ENCODE results near the gene RAG1. TPM values are rescaled to one million over a fixed set of nuclear protein-coding genes. Genes with fewer than 3 reads are reported as not detected.

The RAG1 gene
- total RNA-seq, 4 donors from 2014 or later = 1.5 to 4.8 (median 4.2) TPM

- peak overlapping the region in 2 of 3 donors; percentile 7 to 66 for H3K27ac ChIP-seq
- intact Hi-C loops (cut with DNase I) = no loop called here
- H3K9me3 ChIP-seq = no peaks in the 10 kb centered on the region
- TF ChIP-seq POLR2A (IDR thresholded peaks at IDR 0.05) (no peak), CTCF (IDR thresholded peaks at IDR 0.05) (no peak)
- no peaks in the 10 kb centered on the region for H3K27me3 ChIP-seq
- H3K36me3 ChIP-seq = no peaks in the 10 kb centered on the region
- no peak for DNase-seq
- H3K4me3 ChIP-seq (replicated peaks in 1 of 3) = no peak overlapping the region
- H3K4me1 ChIP-seq = peaks cover 29 to 52% of the 10 kb centered on the region in 2 donors
Measured at GRCh38 chr11:36602135-36602534, 34.3 kb downstream of the RAG1 start.

- H3K36me3 ChIP-seq = no peaks in the 10 kb centered on the region
- H3K4me3 ChIP-seq (replicated peaks in 1 of 3) = no peak overlapping the region
- no peaks in the 10 kb centered on the region for H3K9me3 ChIP-seq
- H3K27me3 ChIP-seq = no peaks in the 10 kb centered on the region
- TF ChIP-seq POLR2A (IDR thresholded peaks at IDR 0.05) = peak in 1 of 2 donors; percentile 12
- no peak for TF ChIP-seq CTCF (IDR thresholded peaks at IDR 0.05)
- peaks cover 51% of the 10 kb centered on the region in 2 donors for H3K4me1 ChIP-seq
- intact Hi-C loops (cut with DNase I) = no loop called here
- no peak for DNase-seq
- WGBS, 2 donors = 83 to 89% methylated on average over 6 of the region's 6 CpGs
- H3K27ac ChIP-seq = peak overlapping the region; percentile 60 to 66 (median 61)
Measured at GRCh38 chr11:36605221-36606216, 37.7 kb downstream of the RAG1 start.

- Histone ChIP-seq H3K27me3 (no peaks in the 10 kb centered on the region), H3K9me3 (no peaks in the 10 kb centered on the region), H3K36me3 (no peaks in the 10 kb centered on the region), H3K27ac (peak overlapping the region; percentile 18 to 81 (median 66)), H3K4me1 (peaks cover 68 to 70% of the 10 kb centered on the region in 2 donors), H3K4me3 (replicated peaks in 1 of 3) (no peak overlapping the region)
- no peak for TF ChIP-seq POLR2A (IDR thresholded peaks at IDR 0.05)
- TF ChIP-seq CTCF (IDR thresholded peaks at IDR 0.05) = no peak
- intact Hi-C loops (cut with DNase I) = no loop called here
- WGBS, 2 donors = 91% methylated on average over 1 of the region's 1 CpG
- no peak for DNase-seq
Measured at GRCh38 chr11:36608491-36609199, 40.8 kb downstream of the RAG1 start.

- H3K27me3 ChIP-seq = no peaks in the 10 kb centered on the region
- peak in 1 of 2 donors; percentile 12 for TF ChIP-seq POLR2A (IDR thresholded peaks at IDR 0.05)
- no peak for TF ChIP-seq CTCF (IDR thresholded peaks at IDR 0.05)
- 30 to 39% methylated on average over 2 of the region's 2 CpGs for WGBS, 2 donors
Measured at GRCh38 chr11:36609383-36609782, 41.6 kb downstream of the RAG1 start.

More at GRCh38 chr11:36609383-36609782, 41.6 kb downstream of the RAG1 start:
- Histone ChIP-seq H3K9me3 (no peaks in the 10 kb centered on the region), H3K36me3 (no peaks in the 10 kb centered on the region), H3K4me1 (peaks cover 63 to 64% of the 10 kb centered on the region in 2 donors), H3K4me3 (replicated peaks in 1 of 3) (no peak overlapping the region), H3K27ac (peak overlapping the region; percentile 9 to 81 (median 66))
- intact Hi-C loops (cut with DNase I) = no loop called here
- DNase-seq = no peak

All from thyroid gland (tissue), 4 donors.